ENCODE results near the gene NKAIN2.

NKAIN2 gene

GRCh38 chr6:124742971-124743370, 939.3 kb downstream of the NKAIN2 start:
- FAIRE-seq (peak; percentile 90), DNase-seq (ENCODE audit: low spot score) (peak; percentile 52)

DNA sequence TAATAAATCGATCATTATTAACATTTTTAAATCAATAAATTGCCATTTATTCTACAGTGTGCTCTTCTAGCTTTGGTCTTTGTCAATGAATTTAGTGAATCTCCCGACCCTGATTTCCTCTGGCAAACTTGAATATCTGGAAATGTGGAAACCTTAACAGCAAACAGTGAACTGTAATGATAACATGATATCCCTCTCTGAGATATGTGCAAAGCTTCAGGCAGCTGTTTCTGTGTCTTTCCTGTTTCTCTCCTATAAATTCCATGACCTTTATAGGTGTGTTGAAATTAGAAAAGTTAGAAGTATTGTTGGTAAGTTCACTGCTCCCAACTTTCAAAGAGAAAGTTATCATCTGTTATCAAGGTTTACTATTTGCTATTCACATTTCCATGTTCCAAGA, 939.8 kb downstream of the NKAIN2 start:
- FAIRE-seq (no peak), DNase-seq (ENCODE audit: low spot score) (no peak)

DNA sequence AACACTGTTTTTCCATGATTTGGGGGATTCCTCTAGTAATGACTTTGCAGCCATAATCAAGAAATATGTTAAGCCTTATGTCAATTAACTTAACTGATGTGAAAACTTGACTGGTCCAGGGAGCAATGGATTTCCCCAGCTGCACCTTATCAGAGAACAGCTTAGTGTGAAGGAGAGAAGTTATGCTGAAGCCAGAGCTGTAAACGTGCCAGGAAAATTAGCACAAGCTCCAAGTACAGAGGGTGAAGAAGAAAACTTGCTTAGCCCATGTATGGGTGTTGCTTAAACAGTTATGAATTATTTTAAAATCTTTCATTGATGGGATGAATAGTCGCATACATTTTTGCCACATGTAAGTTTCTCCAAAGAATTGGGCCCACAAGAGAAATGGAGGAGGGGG, 943.7 kb downstream of the NKAIN2 start:
- FAIRE-seq (no peak), DNase-seq (ENCODE audit: low spot score) (no peak)

DNA sequence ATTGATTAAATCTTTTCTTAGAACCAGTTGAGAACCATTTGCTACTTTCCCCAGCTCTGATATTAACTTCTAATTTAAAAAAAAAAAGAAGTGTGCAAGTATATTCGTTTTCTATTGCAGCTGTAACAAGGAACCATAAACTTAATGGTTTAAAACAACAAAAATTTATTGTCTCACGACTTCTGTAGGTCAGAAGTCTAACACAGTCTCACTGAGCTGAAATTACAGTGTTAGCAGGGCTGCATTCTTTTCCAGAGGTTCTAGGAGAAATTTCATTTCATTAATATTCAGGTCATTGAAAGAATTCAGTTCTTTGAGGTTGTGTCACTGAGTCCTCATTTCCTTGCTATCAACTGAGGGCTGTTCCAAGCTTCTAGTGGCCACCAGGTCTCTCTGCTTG, 945.1 kb downstream of the NKAIN2 start:
- DNase-seq (ENCODE audit: low spot score): no peak
- no peak for FAIRE-seq

DNA sequence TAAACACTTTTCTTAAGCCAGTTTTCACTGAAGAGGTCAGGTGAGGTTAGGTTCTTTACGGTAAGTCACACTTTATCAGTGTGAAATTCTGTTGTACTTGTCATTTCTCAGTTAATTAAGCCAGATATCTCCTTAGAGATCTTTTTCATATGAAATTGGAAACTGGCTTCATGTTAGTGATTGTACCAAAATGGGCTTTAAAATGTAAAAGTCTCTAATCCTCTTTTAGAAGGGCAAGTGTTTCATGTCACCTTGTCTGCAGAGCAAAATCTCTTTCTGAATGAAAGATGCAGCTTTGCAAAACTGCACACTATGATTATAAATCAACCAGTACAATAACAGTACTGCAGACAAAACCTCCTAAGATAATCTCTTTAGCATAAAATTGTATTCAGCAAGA, 949.3 kb downstream of the NKAIN2 start:
- DNase-seq (ENCODE audit: low spot score): no peak
- no peak for FAIRE-seq

DNA sequence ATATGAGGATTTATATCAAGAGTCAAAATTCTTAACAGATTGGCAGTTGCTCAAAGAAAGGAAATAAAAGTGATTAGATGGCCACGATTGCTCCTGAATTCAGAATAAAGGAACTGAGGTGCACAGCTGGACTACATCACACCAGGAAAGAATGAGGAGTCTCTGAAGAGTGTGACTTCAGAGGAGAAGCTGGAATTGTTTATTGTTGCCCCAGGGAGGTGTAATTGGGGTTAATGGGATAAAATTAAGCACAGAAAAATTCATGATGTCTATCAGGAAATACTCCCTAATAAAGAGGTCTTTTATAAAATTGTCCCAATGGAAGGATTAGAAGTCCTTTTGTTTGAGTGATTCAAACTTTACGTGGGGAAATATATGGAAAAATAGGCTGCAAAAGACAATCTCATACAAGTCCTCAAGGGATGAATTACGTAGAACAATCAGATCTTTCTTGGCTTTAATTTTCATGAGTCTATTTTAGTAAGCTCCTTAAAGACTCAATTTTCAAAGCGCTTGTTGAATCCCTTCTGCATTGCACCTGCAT, 950.0 kb downstream of the NKAIN2 start:
- FAIRE-seq (no peak), DNase-seq (ENCODE audit: low spot score) (no peak)

- no peak for FAIRE-seq
These were observed 951.7 kb downstream of the NKAIN2 start for GRCh38 chr6:124755321-124755720.

GRCh38 chr6:124757560-124757959, 953.9 kb downstream of the NKAIN2 start:
- FAIRE-seq (no peak), DNase-seq (ENCODE audit: low spot score) (no peak)

More at GRCh38 chr6:124755321-124755720, 951.7 kb downstream of the NKAIN2 start:
- DNase-seq (ENCODE audit: low spot score): no peak

- DNase-seq (ENCODE audit: low spot score): no peak
These were observed 955.0 kb downstream of the NKAIN2 start for GRCh38 chr6:124758663-124759062.

DNA sequence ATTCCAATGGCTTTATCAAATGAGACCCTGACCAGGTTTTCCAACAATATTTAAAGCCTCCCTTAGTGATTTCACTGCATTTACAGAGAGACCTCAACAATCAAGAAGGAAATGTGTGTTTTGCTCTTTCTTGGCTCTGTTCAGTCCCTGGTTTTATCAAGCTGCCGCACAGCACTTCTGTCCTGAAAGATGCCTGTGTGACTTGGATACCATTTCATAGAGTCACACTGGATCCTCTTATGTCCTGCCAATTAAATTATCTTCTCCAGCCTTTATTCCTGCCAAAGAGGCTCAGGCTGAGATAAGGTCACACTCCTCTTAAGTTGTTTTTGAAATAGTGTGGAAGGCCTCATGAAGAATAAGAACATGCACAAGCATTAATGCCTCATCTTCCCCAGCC, 961.6 kb downstream of the NKAIN2 start:
- DNase-seq (ENCODE audit: low spot score): no peak
- FAIRE-seq: no peak

More at GRCh38 chr6:124758663-124759062, 955.0 kb downstream of the NKAIN2 start:
- FAIRE-seq: no peak

DNA sequence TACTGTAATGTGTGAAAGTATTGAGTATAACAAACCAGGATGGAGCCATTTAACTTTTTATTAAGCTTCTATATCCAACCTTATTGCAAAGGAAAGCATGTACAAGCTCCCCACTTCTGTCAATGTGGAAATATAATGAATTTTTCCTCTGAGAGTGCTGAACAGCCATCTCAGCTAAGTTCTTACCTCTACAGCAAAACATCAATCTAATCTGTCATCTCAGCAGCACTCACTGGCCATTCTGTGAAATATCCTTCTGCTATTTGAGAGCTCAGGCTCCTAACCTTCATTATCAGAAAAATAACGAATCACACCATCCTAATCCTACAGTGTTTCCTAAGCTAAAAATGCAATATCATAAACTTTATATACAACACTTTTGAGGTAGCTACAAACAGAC, 964.6 kb downstream of the NKAIN2 start:
- FAIRE-seq (no peak), DNase-seq (ENCODE audit: low spot score) (no peak)

DNA sequence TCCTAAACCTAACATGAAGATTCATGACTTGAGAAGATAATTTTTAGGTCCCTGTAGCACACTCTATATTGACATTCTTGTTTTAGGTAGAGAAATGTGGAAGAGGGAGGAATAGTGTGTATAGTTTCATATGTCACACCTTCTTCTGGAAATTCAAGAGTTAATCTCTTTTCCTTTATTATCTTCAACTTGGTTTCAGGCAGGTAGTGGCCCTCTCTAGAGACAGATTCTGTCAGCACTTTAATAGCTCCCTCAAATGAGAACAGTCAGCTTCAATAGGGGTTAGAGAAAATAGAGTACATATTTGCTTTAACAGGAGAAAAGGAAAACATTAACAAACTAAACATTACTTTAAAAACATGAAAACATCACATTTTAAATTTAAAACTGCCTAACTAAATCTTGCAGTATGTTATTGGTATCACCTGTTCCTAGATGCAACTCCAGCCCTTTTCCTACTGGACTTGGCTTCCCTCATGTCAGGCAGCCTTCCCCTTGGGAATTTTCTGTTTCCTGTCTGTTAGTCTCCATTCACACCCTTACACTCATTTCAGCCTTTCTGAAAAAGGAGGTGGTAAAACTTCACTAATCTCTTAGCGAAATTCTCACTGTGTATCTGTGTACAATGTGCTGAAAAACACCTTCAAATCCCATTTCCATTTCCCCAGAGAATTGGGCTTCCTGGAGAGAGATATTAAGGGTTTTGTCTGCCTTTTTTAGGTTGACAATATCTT, 966.3 kb downstream of the NKAIN2 start:
- FAIRE-seq (no peak), DNase-seq (ENCODE audit: low spot score) (no peak)

GRCh38 chr6:124770784-124771183, 967.1 kb downstream of the NKAIN2 start:
- DNase-seq (ENCODE audit: low spot score): no peak
- no peak for FAIRE-seq

GRCh38 chr6:124772733-124773319, 969.2 kb downstream of the NKAIN2 start:
- DNase-seq (ENCODE audit: low spot score): no peak
- FAIRE-seq: no peak

GRCh38 chr6:124775121-124775520, 971.5 kb downstream of the NKAIN2 start:
- FAIRE-seq (no peak), DNase-seq (ENCODE audit: low spot score) (no peak)

GRCh38 chr6:124777863-124778262, 974.2 kb downstream of the NKAIN2 start:
- no peak for DNase-seq (ENCODE audit: low spot score)

DNA sequence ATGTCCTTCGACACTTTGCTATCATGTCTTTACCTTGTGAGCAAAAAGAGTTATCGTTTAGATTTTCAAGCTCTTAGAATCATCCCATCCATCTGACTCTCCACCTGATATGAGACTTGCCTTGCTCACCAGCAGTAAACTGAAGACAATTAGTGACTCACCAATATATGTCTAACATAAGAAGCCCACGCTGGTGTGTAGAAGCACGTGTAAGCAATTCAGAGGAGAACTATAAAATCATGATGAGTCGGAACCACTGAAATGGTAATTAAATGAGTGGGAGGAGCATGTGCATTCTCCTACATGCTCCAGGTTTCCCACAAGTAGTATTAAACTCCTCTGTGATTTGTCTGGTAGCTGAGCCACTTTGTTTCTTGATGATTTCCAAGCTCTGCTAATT, 977.0 kb downstream of the NKAIN2 start:
- DNase-seq (ENCODE audit: low spot score) (no peak), FAIRE-seq (no peak)

More at GRCh38 chr6:124777863-124778262, 974.2 kb downstream of the NKAIN2 start:
- no peak for FAIRE-seq

DNA sequence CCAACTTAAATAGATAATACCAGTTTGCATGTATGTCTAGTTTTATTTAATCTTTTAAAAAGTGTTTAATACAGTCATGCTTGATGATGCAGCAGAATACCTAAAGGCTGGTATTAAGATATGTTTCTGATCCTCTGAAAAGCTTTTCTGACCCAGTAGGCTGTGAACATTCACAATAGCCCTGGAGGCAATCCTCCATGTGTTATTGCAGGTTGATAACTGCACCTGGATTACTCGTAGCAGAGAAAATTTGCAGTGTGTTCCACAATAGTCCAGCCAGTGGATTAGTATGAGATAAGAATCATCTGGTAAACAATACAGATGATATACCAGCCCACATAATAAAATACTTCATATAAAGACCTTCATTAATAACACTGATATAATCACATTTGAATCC, 979.7 kb downstream of the NKAIN2 start:
- FAIRE-seq (no peak), DNase-seq (ENCODE audit: low spot score) (no peak)

- FAIRE-seq: no peak
- no peak for DNase-seq (ENCODE audit: low spot score)
These were observed 987.5 kb downstream of the NKAIN2 start for GRCh38 chr6:124791156-124791555.

DNA sequence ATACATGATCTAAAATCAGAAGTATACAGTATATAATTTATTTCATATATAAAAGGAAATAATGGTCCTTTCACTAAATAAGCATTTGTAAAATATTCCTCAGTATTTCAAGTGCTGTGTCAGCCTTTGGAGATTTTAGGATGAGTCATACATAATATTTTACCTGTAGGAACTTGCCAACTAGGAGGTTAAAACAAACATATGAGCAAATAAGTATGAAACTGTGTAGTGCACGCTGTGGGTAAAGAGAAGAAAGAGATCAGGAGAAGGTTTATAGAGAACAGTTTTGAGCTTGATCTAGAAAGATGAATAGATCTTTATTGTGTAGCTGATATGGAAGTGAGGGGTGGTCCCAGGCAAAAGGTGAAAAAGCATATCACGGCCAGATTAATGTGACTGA, 988.7 kb downstream of the NKAIN2 start:
- FAIRE-seq (no peak), DNase-seq (ENCODE audit: low spot score) (no peak)

GRCh38 chr6:124793398-124793797, 989.7 kb downstream of the NKAIN2 start:
- no peak for DNase-seq (ENCODE audit: low spot score)
- FAIRE-seq: no peak

DNA sequence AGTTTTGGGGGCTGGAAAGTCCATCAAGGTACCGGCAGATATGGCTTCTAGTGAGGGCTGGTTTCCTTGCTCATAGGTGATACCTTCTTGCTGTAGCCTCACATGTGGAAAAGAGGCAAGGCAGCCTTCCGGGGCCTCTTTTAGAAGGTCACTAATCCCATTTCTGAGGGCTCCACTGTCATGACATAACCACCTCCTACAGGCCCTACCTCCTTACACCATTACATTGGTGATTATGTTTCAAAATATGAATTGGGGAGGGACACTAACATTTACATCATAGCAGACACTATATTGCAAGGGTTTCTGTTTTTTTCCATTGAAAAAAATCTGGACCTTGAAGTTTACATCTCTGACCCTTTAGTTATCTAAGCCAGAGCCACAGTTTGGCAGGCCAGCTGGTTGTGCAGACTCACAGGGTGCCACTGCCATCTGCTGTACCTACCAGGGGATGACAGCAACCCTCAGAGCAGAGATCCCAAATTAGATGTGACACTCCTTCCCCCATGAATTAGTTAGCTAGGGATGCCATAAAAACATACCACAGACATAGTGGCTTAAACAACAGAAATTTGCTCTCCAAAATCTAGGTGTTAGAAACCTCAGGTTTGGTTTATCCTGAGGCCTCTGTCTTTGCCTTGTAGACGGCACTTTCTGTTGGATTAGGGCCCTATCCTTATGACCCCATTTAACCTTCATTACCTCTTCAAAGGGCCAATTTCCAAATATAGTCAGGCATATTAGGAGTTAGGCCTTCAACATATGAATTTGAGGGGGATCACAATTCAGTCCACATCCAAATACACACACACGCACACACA, 992.2 kb downstream of the NKAIN2 start:
- FAIRE-seq: no peak
- DNase-seq (ENCODE audit: low spot score): peak; percentile 45
